Measurements from ENCODE around the gene RPEL1.

GRCh38 chr10:103196516-103196915 lies 49.2 kb upstream of the RPEL1 start:
- TF ChIP-seq, protein P1, sequence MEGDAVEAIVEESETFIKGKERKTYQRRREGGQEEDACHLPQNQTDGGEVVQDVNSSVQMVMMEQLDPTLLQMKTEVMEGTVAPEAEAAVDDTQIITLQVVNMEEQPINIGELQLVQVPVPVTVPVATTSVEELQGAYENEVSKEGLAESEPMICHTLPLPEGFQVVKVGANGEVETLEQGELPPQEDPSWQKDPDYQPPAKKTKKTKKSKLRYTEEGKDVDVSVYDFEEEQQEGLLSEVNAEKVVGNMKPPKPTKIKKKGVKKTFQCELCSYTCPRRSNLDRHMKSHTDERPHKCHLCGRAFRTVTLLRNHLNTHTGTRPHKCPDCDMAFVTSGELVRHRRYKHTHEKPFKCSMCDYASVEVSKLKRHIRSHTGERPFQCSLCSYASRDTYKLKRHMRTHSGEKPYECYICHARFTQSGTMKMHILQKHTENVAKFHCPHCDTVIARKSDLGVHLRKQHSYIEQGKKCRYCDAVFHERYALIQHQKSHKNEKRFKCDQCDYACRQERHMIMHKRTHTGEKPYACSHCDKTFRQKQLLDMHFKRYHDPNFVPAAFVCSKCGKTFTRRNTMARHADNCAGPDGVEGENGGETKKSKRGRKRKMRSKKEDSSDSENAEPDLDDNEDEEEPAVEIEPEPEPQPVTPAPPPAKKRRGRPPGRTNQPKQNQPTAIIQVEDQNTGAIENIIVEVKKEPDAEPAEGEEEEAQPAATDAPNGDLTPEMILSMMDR (IDR thresholded peaks at IDR 0.05): no peak
- TF ChIP-seq POLR2AphosphoS5 (IDR thresholded peaks at IDR 0.05; ENCODE audit: insufficient read depth in 1 of 2, low read depth in 1 of 2) (no peak), POLR2A (IDR thresholded peaks at IDR 0.05) (no peak)

All from vagina (tissue), 2 donors.